OCI-LY7 (cell line): Measurements from ENCODE around the gene CRB1.

Experiments
- EZH2phosphoT487 ChIP-seq: fragments of 200-600 bp; sonication (generic); IDR thresholded peaks from 2 replicates; pipeline ENCODE4 v1.6.1; 2018; ENCODE audit warnings: low read depth, borderline replicate concordance, mild to moderate bottlenecking, mixed run types, antibody characterized with exemption, low read length, moderate library complexity, mixed read lengths
- TF ChIP-seq, protein P1 (sequence below): fragments of 200-600 bp; sonication (generic); conservative IDR thresholded peaks from 2 replicates; pipeline ENCODE4 v1.5.1; 2014; ENCODE audit warnings: mild to moderate bottlenecking, antibody characterized with exemption, low read length, moderate library complexity, mixed read lengths

DNA sequence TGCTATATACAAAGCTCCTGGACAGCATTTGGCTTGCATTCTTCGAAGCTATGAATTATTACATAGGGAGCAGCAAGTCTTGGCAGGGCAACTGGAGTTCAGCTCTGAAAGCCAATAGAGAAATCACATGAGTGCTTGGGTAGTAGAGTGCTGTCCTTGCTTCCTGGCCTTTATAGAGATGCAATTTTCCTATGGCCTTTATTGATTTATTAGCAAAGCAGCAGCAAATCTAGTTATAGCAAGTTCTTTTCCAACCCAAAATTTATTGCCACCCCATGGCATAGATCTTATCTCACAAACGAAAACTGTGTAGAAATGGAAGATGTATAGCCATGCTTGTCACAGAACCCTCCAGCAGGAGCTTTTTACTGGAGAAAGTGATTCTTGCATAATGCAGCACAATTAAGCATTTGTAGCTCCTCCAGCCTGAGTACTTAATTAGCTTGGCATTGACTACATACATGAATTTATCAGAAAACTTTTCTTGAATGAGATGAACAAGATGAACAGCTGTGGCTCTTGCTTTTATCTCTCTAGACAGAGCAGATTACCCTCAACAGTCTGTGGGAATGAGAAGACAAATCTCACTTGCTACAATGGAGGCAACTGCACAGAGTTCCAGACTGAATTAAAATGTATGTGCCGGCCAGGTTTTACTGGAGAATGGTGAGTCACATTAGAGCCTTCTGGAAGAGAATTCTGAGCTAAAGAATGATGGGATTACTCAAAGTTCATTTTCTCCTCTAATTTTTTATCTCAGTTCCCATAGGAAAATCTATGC, 170.1 kb downstream of the CRB1 start:
- TF ChIP-seq, protein P1, sequence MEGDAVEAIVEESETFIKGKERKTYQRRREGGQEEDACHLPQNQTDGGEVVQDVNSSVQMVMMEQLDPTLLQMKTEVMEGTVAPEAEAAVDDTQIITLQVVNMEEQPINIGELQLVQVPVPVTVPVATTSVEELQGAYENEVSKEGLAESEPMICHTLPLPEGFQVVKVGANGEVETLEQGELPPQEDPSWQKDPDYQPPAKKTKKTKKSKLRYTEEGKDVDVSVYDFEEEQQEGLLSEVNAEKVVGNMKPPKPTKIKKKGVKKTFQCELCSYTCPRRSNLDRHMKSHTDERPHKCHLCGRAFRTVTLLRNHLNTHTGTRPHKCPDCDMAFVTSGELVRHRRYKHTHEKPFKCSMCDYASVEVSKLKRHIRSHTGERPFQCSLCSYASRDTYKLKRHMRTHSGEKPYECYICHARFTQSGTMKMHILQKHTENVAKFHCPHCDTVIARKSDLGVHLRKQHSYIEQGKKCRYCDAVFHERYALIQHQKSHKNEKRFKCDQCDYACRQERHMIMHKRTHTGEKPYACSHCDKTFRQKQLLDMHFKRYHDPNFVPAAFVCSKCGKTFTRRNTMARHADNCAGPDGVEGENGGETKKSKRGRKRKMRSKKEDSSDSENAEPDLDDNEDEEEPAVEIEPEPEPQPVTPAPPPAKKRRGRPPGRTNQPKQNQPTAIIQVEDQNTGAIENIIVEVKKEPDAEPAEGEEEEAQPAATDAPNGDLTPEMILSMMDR = no peak
- no peak for TF ChIP-seq EZH2phosphoT487
